B cell (primary cell): ENCODE data around the gene THRA. TPM values are rescaled to one million over a fixed set of nuclear protein-coding genes. Genes with fewer than 3 reads are reported as not detected.
A peak's percentile ranks its signal among the peaks of the same experiment; 100 is the strongest.

ENCODE experiments used
- polyA plus RNA-seq: library from polyadenylated mRNA; depleted of rRNA; stranded (reverse); fragments of >200 nt; gene quantifications from 2 replicates; pipeline ENCODE4 v1.2.3, GENCODE V29; 2012
- small RNA-seq: library from RNA; depleted of rRNA; stranded (forward); fragments of <200 nt; gene quantifications from one replicate; pipeline ENCODE3, GENCODE V24; 2012; ENCODE audit warnings: low replicate concordance, low read depth; ENCODE audit not compliant: insufficient read length
- total RNA-seq, 2 donors: library from RNA; stranded (reverse); fragments of 120-200 nt in 1 of 2; gene quantifications; 1 replicate in 1 of 2; 2 replicates in 1 of 2; pipeline versions ENCODE4 v1.2.3 to v1.2.4, GENCODE V29; 2013 to 2022

Gene THRA
- total and polyA plus RNA-seq, 2 donors (not counting 1 experiment from before 2014, with no cell fraction given) = 8.0 to 17.1 TPM

Small RNA genes lying within 50 kb of the gene (small RNA-seq; reads per million reads assigned to genes)
- gene SNORD124 = 195 reads per million, percentile 96 among the genes with 10 or more reads in this experiment

Other genes starting within 250 kb of the THRA start
- 178 and 187 TPM in 2 replicates for gene IKZF3, start 198.7 kb upstream of the THRA start, total RNA-seq
- gene IKZF3, start 198.7 kb upstream of the THRA start, polyA plus RNA-seq = 63.0 and 64.0 TPM in 2 replicates
- gene ZPBP2, start 194.8 kb upstream of the THRA start, total RNA-seq = 1.7 and 2.0 TPM in 2 replicates
- gene ZPBP2, start 194.8 kb upstream of the THRA start, polyA plus RNA-seq = 1.5 and 1.6 TPM in 2 replicates
- 21.5 and 21.8 TPM in 2 replicates for gene GSDMB, start 144.3 kb upstream of the THRA start, total RNA-seq
- gene GSDMB, start 144.3 kb upstream of the THRA start, polyA plus RNA-seq = 33.8 and 37.6 TPM in 2 replicates
- gene ORMDL3, start 135.4 kb upstream of the THRA start, total RNA-seq = 43.4 and 51.8 TPM in 2 replicates
- gene ORMDL3, start 135.4 kb upstream of the THRA start, polyA plus RNA-seq = 78.5 and 90.6 TPM in 2 replicates
- gene LRRC3C, start 135.2 kb upstream of the THRA start, total RNA-seq = not detected in 2 replicates
- 0.12 TPM in 1 of 2 replicates, not detected in the other for gene LRRC3C, start 135.2 kb upstream of the THRA start, polyA plus RNA-seq
- gene GSDMA, start 100.0 kb upstream of the THRA start, total RNA-seq = not detected in 2 replicates
- gene GSDMA, start 100.0 kb upstream of the THRA start, polyA plus RNA-seq = 0.09 TPM in 1 of 2 replicates, not detected in the other
- gene PSMD3, start 82.2 kb upstream of the THRA start, total RNA-seq = 69.4 and 76.6 TPM in 2 replicates
- gene PSMD3, start 82.2 kb upstream of the THRA start, polyA plus RNA-seq = 63.1 and 72.6 TPM in 2 replicates
- not detected in 2 replicates for gene CSF3, start 47.5 kb upstream of the THRA start, total RNA-seq
- gene CSF3, start 47.5 kb upstream of the THRA start, polyA plus RNA-seq = 0.09 TPM in 1 of 2 replicates, not detected in the other
- gene MED24, start 8.6 kb upstream of the THRA start, total RNA-seq = 103 and 105 TPM in 2 replicates
- gene MED24, start 8.6 kb upstream of the THRA start, polyA plus RNA-seq = 128 and 140 TPM in 2 replicates
- 6.7 and 6.8 TPM in 2 replicates for gene NR1D1, start 37.6 kb downstream of the THRA start, total RNA-seq
- 6.5 and 7.7 TPM in 2 replicates for gene NR1D1, start 37.6 kb downstream of the THRA start, polyA plus RNA-seq
- gene MSL1, start 59.0 kb downstream of the THRA start, total RNA-seq = 125 and 129 TPM in 2 replicates
- gene MSL1, start 59.0 kb downstream of the THRA start, polyA plus RNA-seq = 69.8 and 80.1 TPM in 2 replicates
- 169 and 173 TPM in 2 replicates for gene CASC3, start 77.6 kb downstream of the THRA start, total RNA-seq
- gene CASC3, start 77.6 kb downstream of the THRA start, polyA plus RNA-seq = 64.2 and 109 TPM in 2 replicates
- gene RAPGEFL1, start 114.5 kb downstream of the THRA start, total RNA-seq = 5.4 and 5.6 TPM in 2 replicates
- gene RAPGEFL1, start 114.5 kb downstream of the THRA start, polyA plus RNA-seq = 3.0 and 5.7 TPM in 2 replicates
- gene WIPF2, start 156.3 kb downstream of the THRA start, total RNA-seq = 46.6 and 48.4 TPM in 2 replicates
- gene WIPF2, start 156.3 kb downstream of the THRA start, polyA plus RNA-seq = 7.7 and 8.7 TPM in 2 replicates
- 0.63 and 2.2 TPM in 2 replicates for gene CDC6, start 224.9 kb downstream of the THRA start, total RNA-seq
- 0.69 and 1.1 TPM in 2 replicates for gene CDC6, start 224.9 kb downstream of the THRA start, polyA plus RNA-seq
- gene RARA, start 246.2 kb downstream of the THRA start, total RNA-seq = 85.5 and 86.2 TPM in 2 replicates
- gene RARA, start 246.2 kb downstream of the THRA start, polyA plus RNA-seq = 20.7 and 33.5 TPM in 2 replicates